HG03139 (cell line): ENCODE measurements around the gene SZRD1.

Source experiments
- ATAC-seq: cut with Tn5 transposase; IDR thresholded peaks from one replicate; pipeline ENCODE4 v1.9.1; 2021; ENCODE audit not compliant: unreplicated experiment

The SZRD1 gene

DNA sequence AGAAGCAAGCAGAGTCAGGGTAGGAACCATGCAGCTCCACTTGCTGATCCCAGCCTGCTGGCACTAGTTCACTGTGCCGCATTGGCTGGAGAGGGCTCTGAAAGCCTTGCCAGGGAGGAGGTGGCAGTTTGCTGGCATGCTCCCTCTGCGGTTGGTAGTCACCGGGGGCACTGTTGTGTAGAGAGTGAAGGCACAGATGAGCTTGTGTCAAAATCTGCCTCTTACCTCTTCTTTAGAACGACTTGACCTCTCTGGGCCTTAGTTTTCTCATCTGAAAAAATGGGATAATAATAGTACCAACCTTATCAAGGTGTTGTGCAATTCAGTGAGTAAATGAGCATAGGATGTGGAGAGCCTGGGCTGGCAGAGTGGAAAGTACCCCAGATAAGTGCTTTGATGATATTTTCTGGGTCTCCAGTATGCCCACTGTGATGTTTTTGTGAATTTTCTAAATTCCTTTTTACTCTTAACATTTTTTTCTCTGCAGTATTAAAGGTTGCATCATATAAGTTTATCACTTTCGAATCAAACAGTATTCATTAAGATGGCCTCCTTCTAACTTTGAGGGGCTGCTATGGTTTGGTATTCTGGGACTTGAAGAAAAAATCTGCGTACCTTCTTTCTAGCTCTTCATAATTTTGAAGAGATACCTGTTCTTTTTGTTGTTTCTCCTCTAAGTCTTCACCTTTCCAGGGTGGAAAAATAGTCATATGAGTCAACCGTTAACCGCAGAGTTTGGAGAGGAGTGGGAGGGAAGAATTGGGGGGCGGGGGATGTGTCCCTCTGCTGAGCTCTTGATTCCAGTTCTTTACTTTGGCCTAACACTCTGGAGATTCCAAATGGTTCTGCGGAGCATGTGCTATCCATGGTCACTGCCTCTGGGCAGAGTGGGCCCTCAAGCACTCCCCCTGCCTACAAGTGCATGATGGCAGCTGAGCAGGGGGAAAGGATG is 26.8 kb downstream of the SZRD1 start:
- ATAC-seq, result no peak

DNA sequence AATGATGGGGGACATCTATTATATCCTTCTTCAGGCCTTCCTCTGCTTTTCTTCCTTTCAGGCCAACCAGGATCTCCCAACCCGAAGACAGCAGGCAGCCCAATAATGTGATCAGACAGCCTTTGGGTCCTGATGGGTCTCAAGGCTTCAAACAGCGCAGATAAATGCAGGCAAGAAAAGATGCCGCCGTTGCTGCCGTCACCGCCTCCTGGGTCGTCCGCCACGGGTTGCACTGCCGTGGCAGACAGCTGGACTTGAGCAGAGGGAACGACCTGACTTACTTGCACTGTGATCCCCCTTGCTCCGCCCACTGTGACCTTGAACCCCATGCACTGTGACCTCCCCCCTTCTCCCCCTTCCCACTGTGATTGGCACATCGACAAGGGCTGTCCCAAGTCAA is 27.9 kb downstream of the SZRD1 start:
- ATAC-seq, result no peak

DNA sequence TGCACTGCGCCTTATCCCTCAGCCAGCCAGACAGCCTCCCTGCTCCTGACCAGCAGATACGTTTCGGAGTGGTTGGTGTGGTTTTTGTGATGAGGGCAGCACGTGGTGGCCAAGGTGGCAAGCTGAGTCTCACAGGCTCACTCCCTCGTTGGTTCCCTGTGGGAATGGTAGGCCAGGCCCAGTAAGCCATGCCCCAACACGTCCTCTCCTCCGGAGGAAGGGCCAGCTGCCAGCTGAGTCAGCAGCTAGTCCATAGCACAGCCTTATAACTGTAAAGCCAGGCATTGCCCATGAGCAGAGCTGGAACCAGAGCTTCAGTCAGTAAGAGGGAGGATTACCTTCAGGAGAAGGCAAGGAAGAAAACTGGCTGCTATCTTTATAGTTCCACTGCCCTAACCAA is 29.5 kb downstream of the SZRD1 start:
- no peak for ATAC-seq

DNA sequence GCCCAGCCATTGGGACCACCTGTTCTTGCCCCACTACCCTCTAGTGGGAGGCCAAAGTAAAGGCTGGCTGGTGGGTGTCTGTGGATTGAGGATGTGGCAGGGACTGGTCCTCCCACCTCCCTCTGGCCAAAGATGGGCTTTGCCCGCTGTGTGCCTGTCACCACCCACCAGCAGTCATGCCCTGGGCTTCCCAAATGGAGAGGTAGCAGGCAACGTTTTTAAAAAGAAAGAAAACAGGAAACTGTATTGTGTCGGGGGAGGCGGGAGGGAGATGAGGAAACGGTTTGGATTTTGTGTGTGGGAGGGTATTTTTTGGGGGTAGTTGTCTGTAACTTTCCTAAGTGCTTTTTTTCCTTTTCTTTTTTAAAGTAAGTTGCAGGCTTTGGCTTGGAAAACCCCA is 30.1 kb downstream of the SZRD1 start:
- ATAC-seq, result no peak

DNA sequence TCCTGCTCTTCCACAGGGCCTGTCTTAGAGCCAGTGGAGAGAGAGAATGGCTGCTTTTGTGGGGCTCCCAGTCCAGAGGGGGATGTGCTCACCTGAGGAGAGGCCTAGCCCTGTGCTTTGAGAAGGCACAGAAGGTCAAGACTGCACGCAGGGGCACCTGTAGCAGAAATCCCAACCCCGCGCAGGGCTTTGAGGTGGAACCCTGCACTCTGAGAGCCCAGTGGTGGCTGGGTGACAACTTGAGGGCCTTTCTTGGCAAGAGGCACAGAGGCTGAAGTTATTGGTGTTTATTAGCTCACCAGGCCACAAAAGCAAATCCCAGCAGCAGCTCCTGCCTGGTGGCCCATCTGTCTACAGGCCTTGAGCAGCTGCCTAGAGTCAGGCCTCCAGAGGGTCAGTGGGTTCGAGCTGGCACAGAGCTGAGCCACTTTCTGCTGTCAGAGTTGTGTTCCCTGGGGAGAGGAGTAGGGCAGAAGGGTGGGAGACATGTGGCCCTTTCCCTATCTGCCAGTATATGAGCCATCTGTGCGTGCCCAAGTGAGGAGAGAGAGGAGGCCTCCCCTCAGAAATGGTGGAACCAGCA is 31.4 kb downstream of the SZRD1 start:
- ATAC-seq, result no peak

DNA sequence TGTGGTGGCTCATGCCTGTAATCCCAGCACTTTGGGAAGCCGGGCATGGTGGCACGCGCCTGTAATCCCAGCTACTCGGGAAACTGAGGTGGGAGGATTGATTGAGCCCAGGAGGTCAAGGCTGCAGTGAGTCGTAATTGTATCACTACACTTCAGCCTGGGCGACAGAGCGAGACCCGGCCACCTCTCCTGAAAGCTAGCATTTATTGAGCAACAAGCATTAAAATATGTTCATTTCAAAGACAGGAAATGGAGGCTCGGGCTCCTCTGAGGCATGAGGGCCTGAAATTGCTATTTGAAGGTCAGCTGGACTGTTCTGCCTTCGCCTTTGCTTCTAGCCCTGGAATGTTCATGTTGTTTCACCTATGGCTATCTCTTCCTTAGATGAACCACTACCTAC is 35.7 kb downstream of the SZRD1 start:
- ATAC-seq, result no peak

DNA sequence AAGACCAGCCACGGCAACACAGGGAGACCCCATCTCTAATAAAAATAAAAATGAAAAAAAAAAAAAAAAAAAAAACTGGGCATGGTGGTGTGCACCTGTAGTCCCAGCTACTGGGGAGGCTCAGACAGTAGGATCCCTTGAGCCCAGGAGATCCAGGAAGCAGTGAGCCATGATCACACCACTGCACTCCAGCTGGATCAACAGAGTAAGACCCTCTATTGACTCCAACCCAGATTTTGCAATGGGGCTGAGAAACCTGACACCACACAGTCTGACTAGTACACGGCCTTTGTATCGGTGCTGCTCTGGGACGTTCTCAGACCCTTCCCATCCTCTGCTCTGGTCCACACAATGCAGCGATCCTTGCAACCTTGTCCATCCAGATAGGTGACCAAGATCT is 38.4 kb downstream of the SZRD1 start:
- no peak for ATAC-seq

DNA sequence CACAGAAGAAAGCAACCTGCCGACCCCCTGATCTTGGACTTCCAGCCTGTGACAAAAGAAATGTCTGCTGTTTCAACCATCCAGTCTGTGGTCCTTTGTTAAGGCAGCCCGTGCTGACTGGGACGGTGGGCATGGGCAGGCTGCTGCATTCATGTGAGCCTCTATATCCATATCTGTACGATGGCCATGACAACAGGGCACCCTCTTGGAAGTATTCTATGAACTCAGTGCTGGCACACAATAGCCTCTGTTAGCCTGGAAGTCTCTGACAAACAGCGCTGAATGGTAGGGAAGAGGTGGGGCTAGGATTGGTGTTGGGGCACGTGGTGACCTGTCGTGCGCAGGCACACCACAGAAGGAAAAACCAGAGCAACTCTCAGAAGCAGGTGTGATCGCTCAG is 39.8 kb downstream of the SZRD1 start:
- ATAC-seq, result no peak

DNA sequence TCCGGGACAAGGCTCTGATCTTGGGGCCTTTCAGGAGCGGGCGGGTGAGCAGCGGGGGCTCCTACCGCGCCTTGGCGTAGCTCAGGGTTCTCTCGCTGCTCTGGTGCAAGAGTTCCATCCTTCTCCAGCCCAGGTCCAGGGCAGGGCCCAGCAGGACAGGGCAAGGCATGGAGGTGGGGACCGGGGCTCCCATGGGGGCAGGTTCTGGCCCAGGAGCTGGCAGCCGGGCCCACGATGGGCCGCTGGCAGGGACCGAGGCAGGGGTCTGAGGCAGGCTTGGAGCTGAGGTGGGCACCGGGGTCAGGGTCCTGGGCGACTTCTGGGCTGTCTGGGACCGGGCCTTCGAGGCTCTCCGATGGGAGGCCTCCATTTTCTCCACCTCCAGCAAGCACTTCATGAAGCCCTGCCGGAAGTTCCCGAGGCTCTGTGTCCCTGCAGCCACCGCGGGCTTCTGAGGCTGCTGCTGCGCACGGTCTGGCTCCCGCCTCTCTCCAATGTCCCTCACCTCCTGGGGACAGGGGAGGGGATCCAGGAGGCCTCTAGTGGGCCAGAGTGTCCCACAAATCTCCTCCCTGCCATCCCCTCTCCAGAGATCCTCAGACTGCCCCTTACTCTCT is 42.6 kb downstream of the SZRD1 start:
- ATAC-seq, result no peak

DNA sequence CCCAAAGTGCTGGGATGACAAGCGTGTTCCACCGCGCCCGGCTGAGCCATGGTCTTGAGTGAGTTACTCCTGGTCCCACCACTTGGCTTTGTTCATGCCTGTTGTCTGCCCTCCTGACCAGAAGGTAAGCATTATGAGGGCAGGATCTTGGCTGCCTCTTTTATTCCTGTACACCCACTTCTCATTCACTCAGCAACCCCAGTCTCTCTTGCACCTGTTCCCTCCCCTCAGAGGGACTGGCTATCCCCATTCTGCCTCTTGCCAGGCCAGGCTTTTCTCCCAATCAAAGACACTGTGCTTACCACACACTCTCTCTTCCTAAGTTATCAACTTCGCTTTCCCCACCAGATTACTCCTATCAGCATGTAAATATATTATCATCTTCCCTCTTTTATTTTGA is 43.8 kb downstream of the SZRD1 start:
- no peak for ATAC-seq

DNA sequence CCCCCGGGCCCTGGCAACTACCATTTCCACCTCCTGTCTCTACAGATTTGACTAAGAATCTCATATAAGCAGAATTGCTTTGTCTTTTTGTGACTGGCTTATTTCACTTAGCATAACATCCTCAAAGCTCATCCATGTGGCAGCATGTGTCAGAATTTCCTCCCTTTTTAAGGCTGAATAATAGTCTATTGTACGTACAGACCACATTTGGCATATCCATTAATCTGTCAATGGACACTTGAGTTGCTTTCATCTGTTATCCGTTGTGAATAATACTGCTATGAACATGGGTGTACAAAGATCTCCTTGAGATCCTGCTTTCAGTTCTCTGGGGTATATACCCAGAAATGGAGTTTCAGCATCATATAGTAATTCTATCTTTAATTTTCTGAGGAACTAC is 46.1 kb downstream of the SZRD1 start:
- ATAC-seq, result no peak

DNA sequence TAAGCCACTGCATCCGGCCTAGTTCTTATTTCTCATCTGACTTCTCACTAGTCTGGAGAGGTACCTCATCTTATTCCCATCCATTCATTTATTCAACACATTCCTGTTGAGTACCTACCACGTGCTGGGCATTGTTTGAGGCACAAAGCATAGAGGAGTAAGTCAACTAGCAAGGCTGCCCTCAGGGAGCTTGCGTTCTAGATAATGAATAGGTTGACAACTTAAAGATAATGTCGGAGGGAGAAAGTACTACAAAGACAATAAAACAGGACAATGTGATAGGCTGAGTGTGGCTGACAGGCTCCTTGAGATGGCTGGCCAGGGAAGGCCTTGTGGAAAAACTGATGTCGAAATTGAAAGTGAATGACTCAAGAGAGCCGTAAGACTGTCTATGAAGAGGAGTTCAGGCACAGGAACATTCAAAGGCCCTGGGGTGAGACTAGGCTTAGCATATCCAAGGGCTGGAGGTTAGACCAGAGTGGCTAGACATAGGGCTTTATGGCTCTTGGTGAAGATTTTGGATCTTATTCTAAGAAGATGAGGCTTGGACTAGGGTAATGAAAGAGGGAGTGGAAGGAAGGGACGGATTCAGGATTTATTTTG is 51.9 kb downstream of the SZRD1 start:
- no peak for ATAC-seq

DNA sequence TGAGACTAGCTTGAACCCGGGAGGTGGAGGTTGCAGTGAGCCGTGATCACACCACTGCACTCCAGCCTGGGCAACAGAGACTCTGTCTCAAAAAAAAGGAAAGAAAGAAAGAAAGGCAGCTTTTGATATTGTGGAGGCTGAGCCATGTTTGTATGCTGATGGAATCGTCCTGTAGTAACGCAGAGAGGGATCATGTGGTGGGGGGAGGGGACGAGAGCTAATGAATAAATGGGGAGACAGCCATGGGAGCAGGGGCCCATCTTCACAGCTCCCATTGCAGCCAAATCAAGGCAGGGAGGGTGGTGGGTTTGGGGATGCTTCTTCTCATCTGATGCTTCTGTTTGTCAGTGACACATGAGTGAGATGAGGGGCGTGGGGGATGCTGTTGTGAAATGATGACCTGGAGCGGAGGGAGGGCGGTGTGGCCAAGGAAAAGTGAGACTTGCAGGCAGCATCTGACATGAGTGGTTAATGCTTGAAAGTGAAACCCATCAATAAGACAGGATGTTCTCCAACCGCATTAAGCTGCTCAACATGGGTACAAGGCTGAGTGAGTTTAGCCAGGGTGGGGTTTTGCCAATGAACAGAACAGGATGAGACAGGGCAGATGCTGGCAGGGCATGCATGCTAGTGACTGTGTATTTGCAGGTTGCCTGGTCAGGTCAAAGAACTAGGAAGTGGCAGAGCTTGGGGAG is 53.5 kb downstream of the SZRD1 start:
- peak; percentile 90 for ATAC-seq

DNA sequence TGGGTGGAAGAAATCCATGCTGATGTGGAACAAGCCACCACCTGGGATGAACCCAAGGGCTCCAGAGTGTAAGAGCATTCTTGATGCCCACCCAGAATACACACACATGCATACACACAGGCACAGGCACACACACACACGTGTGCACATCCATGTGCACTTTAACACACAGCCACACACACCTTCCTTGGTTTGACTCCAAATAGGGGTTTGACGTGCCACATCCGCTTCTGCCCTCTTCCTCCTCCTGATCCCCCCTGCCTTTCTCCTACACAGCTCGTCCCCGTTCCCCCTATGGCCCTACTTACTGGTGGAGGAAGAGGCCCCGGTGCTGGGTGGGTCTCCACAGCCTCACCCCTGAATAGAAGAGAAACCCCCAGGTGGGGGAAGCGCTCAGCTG is 54.2 kb downstream of the SZRD1 start:
- no peak for ATAC-seq

DNA sequence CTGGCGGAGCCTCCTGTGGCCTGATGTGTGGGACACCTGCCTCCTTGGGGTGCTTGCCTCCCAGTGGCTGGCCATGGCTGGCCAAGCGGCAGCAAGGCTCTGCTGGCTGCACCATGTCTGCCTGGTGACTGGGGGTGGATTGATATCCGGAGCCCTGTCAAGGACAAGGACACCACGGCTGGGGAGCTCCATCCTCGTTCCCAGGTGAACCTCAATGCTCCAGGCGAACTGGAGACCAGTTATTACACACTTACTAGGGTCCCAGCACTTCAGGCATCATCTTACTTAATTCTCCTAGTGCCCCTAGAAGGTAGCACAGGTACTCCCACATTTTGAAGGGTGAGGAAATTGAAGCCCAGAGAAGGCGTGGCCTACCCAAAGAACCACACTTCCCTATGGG is 55.0 kb downstream of the SZRD1 start:
- ATAC-seq, result no peak

DNA sequence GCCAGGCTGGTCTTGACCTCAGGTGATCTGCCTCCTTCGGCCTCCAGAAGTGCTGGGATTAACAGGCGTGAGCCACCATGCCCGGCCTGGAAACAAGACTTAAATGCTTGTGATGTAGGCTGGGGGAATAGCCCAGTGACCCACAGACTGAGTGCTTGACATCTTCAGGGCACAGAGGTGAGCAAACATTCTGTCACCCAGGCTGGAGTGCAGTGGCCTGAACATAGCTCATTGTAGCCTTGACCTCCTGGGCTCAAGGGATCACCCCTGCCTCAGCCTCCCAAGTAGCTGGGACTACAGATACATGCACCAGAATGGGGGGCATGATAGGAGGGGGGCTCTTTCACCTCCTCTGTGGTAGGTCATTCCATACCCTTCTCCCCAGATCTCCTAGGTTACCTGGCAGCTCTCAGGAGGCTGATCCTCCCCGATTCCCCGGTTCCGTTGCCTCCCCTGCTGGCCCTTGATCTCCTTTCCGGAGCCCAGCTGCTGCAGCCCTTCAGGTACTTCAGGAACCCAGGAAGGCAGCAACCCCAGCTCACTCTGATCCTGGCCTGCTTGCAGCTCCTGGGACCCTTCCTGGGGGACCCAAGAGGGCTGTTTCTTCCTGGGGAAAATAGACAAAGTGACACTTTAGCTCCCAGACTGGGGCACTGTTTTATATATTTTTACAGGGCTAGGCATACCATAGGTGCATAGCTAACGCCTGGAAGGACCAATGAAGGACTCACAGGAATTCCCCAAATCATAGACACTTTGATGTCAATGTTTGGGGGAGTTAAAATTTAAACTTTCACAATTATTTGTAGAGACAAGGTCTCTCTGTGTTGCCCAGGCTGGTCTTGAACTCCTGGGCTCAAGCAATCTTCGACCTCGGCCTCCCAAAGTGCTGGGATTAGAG is 58.3 kb downstream of the SZRD1 start:
- ATAC-seq, result no peak

DNA sequence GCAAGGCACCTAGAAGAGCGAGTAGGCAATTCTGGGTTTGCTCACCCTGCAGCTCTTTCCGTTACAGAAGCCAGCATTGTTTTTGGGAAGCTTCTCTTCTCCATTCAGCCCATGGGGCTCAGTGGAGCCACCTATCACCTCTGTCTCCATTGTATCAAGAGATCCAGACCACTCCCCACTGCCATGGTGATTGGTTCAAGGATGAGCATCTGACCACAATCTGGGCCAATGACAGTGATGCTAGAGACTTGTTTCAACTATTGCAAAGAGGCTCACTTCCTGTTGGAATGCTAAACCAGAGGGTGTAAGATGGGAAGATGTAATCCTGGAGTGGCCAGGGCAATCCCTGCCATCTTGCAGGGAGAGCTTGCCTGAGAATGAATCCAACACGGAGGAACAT is 63.6 kb downstream of the SZRD1 start:
- ATAC-seq, result no peak

DNA sequence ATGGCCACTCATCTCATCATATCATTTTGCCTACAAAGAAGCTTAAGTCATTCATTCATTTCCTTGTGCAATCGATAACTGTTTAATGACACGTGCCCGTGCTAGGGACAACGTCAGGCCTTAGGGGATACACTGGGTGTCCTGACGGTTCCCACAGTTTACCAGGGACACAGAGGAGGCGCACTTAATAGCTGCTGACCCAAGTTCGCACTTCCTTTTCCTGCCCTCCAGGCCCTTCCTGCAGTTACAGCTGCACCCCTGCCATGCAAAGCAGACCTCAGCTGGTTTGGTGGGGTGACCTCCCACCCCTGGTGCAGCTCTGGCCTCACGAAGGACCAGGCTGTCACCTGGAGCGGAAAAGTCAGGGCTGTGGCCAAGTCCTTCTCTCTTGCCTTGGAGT is 66.0 kb downstream of the SZRD1 start:
- ATAC-seq, result no peak

DNA sequence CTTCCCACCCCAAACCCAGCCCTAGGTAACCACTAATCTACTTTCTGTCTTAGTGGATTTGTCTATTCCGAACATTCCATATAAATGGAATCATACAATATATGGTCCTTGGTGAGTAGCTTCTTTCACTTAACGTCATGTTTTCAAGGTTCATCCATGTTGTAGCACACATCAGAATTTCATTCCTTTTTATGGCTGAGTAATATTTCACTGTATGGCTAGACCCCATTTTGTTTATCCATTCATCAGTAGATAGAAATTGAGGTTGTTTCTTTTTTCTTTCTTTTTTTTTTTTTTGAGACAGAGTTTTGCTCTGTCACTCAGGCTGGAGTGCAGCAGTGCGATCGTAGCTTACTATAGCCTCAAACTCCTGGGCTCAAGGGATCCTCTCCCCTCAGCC is 67.0 kb downstream of the SZRD1 start:
- ATAC-seq, result no peak

DNA sequence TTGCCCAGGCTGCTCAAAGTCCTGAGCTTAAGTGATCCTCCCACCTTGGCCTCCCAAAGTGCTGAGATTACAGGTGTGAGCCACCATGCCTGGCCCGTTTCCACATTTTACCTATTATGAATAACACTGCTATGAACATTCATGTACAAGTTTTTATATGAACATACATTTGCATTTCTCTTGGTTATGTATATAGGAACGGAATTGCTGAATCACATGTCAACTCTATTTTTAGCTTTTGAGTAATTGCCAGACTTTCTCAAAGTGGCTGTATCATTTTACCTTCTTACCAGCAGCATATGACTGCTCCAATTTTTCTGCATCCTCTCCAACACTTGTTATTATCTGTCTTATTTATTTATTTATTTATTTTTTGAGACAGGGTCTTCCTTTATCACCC is 67.5 kb downstream of the SZRD1 start:
- ATAC-seq, result no peak
